D721Med (cell line): Measurements from ENCODE around the gene DNAJB6.
A peak's percentile ranks its signal among the peaks of the same experiment; 100 is the strongest.

ENCODE experiments used
- DNase-seq: peaks from one replicate; pipeline ENCODE4 v3.0.0; 2011; ENCODE audit warnings: low spot score; ENCODE audit not compliant: insufficient read length
- FAIRE-seq: peaks from 2 replicates; lab custom pipeline; 2011; peaks lifted over from hg19 to GRCh38; lab: Jason Lieb, UNC
- CTCF ChIP-seq: IDR thresholded peaks from 2 replicates; pipeline ENCODE4 v1.5.1; 2012; ENCODE audit warnings: mild to moderate bottlenecking, control low read depth; ENCODE audit not compliant: insufficient read depth; ENCODE audit errors: missing control alignments

DNAJB6 gene

DNA sequence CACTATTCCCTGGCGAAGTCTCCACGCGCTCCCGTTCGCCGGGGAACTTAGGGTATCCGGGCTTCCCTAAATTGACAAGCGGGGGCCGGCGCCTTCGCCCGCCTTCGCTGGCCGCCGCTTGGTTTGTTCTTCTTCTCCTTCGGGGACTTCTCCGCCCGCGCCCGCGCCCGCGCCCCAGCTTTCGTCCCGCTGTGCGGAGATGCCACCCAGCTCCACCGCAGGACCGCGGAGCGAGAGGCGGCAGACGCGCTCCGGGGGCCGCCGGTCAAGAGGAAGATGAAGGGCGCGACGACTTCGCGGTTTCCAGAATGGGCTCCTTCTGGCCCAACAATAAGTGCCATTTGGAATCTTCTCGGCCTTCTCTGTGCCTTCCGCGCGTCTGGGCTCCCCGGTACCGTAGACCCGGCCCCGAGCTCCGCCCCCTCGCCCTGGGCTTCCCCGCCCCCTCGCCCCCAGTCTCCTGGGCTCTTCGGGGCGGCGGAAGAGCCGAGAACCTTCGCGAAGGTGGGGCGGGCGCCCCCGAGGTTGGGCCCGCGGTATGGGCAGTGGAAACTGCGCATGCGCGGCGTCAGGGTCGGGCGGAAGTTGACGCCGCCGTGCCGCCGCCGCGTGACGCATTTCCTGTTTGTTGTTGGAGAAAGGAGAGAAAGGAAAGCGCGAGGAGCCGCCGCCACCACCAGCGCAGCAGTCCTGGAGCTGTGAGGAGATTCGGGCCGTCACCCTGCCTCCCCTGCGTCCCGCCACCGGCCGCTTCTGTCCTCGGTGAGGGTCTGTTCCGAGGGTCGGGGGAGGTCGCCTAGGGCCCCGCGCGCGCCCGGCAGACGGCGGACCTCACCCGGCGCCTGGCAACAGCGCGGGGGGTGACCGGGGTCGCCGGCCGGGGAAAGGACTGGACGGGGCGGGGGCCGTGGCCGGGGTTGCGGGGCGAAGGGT is at the start of gene DNAJB6:
Gene DNAJB6, plus strand, starts transcription at position 622 of the 933 bp plus-strand sequence. CDS start 21,569 bp downstream, outside the sequence.
- no peak for FAIRE-seq
- TF ChIP-seq CTCF, result no peak
- peak; percentile 85 for DNase-seq

- FAIRE-seq (no peak), DNase-seq (no peak)
- no peak for TF ChIP-seq CTCF
These were observed 45.3 kb upstream of the DNAJB6 start for GRCh38 chr7:157291404-157292080.

DNA sequence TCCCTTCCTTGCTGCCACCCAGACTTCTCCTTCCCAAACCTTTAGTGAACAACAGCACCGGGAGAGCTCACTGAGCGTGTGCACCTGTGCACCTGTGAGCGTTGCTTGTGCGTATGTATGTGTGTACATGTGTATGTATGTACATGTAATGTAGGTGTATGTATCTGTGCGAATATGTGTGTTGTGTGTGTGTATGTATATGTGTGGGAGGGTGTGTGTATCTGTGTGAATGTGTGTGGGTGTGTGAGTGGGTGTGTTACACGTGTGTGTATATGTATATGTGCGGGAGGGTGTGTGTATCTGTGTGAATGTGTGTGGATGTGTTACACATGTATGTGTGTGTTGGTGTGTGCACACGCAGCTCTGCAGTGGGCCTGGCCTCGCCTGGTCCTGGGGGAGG is 44.5 kb upstream of the DNAJB6 start:
- no peak for FAIRE-seq
- no peak for TF ChIP-seq CTCF
- no peak for DNase-seq

DNA sequence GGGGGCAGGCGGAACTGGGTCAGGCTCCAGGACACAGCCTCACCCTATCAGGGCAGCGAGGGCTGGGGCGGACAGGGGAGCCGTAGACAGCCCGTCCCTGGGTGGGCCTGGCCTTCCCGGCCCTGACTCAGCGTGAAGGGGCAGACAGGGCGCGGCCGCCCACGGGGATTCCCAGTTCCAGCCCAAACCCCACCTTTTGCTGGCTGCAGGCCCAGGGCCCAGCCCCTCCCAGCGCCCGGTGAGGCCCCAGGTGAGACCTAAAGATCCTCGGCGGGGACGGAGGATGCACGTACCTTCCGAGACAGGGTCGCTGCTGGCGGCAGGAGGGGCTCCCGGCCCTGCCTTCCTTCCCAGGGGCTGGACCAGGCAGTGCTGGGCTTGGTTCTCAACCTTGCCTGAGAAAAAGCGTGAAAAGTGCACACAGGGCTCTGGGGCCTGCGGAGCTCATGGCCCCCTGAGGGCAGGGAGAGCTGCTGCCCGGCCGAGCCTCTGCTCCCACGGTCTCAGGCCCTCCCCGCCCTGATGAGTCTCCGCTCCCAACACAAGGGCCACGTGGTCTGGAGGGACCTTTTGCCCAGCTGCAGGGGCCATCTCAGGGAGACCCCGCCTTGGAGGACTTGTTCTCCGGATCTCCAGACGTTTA is 43.9 kb upstream of the DNAJB6 start:
- DNase-seq, result no peak
- TF ChIP-seq CTCF, result no peak
- no peak for FAIRE-seq

DNA sequence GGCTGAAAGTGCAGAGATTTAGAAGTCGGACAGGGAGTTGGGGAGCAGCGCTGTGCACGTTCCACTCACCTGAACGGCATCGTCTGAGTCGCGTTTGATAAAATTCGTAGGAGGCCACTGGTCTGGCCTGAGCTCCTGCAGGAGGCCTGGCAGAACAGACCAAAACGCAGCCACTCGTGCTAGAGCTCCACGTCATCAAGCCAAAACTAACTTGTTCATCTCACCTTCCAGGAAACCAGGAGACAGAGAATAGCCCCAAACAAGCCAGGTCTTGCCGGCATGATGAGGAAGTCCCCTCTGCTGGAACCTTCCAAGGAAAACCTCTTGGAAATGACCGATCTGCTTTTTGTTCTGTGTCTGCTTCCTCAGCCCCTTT is 43.4 kb upstream of the DNAJB6 start:
- DNase-seq, result no peak
- TF ChIP-seq CTCF, result no peak
- FAIRE-seq, result no peak

GRCh38 chr7:157294773-157295172 is 42.0 kb upstream of the DNAJB6 start:
- no peak for FAIRE-seq
- no peak for DNase-seq
- TF ChIP-seq CTCF, result no peak
